K562 (cell line): Measurements from ENCODE around the gene SNRNP200. TPM values are rescaled to one million over a fixed set of nuclear protein-coding genes. Genes with fewer than 3 reads are reported as not detected.

Source experiments
- BRF2 ChIP-seq: IDR thresholded peaks from 3 replicates; pipeline ENCODE4 v1.6.1; 2011; ENCODE audit warnings: borderline replicate concordance, mild to moderate bottlenecking; ENCODE audit not compliant: insufficient read length, insufficient read depth
- E2F6 ChIP-seq, 2 experiments: IDR thresholded peaks; 2 replicates each; pipeline ENCODE4 v1.6.1; 2011; ENCODE audit warnings: borderline replicate concordance in 1 of 2, control low read depth in 1 of 2, low read depth in 1 of 2, low read length in 1 of 2, mild to moderate bottlenecking in 1 of 2, mixed read lengths in 1 of 2, moderate library complexity in 1 of 2; ENCODE audit not compliant: insufficient read depth in 1 of 2, insufficient read length in 1 of 2, poor library complexity in 1 of 2, severe bottlenecking in 1 of 2; ENCODE audit errors: extremely low read depth in 1 of 2
- HDAC8 ChIP-seq: fragments of 450-650 bp; IDR thresholded peaks from 2 replicates; pipeline ENCODE4 v1.6.1; 2016; ENCODE audit warnings: mild to moderate bottlenecking, missing genetic modification characterization, moderate library complexity, missing compliant biosample characterization
- MITF ChIP-seq: IDR thresholded peaks from 2 replicates; pipeline ENCODE4 v1.6.1; 2014; ENCODE audit warnings: antibody characterized with exemption
- NR2C2 ChIP-seq, 2 experiments: fragments of 200-800 bp in 1 of 2; sonication (Bioruptor generic) in 1 of 2; sonication (generic) in 1 of 2; formaldehyde crosslinking in 1 of 2; IDR thresholded peaks; 2 replicates each; pipeline versions ENCODE4 v1.6.1 to v1.8.0; 2016 to 2022; ENCODE audit warnings: mild to moderate bottlenecking in 1 of 2, missing compliant biosample characterization in 1 of 2, missing genetic modification characterization in 1 of 2, missing genetic modification reagents in 1 of 2
- PHF21A ChIP-seq: fragments of 450-650 bp; IDR thresholded peaks from 2 replicates; pipeline ENCODE4 v1.6.1; 2017; ENCODE audit warnings: low read depth, borderline replicate concordance
- PRMT5 ChIP-seq: sonication (generic); formaldehyde crosslinking; IDR thresholded peaks from 2 replicates; pipeline ENCODE4 v1.5.0; 2020; ENCODE audit warnings: missing genetic modification reagents
- RCOR1 ChIP-seq, 2 experiments: IDR thresholded peaks; 2 replicates each; pipeline ENCODE4 v1.6.1; 2012; ENCODE audit warnings: low read depth in 2 of 2, low read length in 2 of 2, borderline replicate concordance in 1 of 2, improper control_type of control experiment in 1 of 2
- SRSF9 ChIP-seq: fragments of 200-400 bp; formaldehyde crosslinking; IDR thresholded peaks from 2 replicates; pipeline ENCODE4 v1.6.1; 2017; ENCODE audit warnings: low read depth, low read length, borderline replicate concordance
- ZBTB17 ChIP-seq: fragments of 450-650 bp; formaldehyde crosslinking; IDR thresholded peaks from 2 replicates; pipeline ENCODE4 v1.4.0; 2020; ENCODE audit warnings: mild to moderate bottlenecking
- ZNF143 ChIP-seq: sonication (generic); formaldehyde crosslinking; IDR thresholded peaks from 2 replicates; pipeline ENCODE4 v1.9.0; 2022; ENCODE audit warnings: mild to moderate bottlenecking, missing genetic modification reagents
- ZNF165 ChIP-seq: fragments of 250-450 bp; sonication (Bioruptor Pico); IDR thresholded peaks from 2 replicates; pipeline ENCODE4 v1.4.0; 2020; ENCODE audit warnings: borderline replicate concordance
- ZNF217 ChIP-seq: sonication (generic); formaldehyde crosslinking; IDR thresholded peaks from 2 replicates; pipeline ENCODE4 v1.8.0; 2022; ENCODE audit warnings: mild to moderate bottlenecking, missing genetic modification reagents
- ZNF586 ChIP-seq: fragments of 450-650 bp; formaldehyde crosslinking; conservative IDR thresholded peaks from 2 replicates; pipeline ENCODE4 v1.4.0; 2020; ENCODE audit warnings: mild to moderate bottlenecking, moderate library complexity
- ZNF639 ChIP-seq, 2 experiments: fragments of 200-800 bp in 1 of 2; sonication (Bioruptor generic) in 1 of 2; sonication (generic) in 1 of 2; formaldehyde crosslinking in 1 of 2; IDR thresholded peaks in 1 of 2; conservative IDR thresholded peaks in 1 of 2; 2 replicates each; pipeline versions ENCODE4 v1.5.0 to v1.6.1; 2016 to 2020; ENCODE audit warnings: missing compliant biosample characterization in 1 of 2, missing genetic modification characterization in 1 of 2, missing genetic modification reagents in 1 of 2
- polyA plus RNA-seq, 8 experiments: library from polyadenylated mRNA; depleted of rRNA in 4 of 8; stranded (reverse) in 5 of 8; unstranded in 3 of 8; fragments of >200 nt; fragmentation: Nextera tagmentation in 2 of 8; fragmentation: Illumina TruSeq in 1 of 8; extraction: Ambion mirVana in 2 of 8; extraction: Trizol in 1 of 8; gene quantifications; 2 replicates each; pipeline versions ENCODE4 v1.2.1 to v1.2.3, GENCODE V29; 2011 to 2014; ENCODE audit warnings: inconsistent platforms in 1 of 8, missing spikeins in 1 of 8
- total RNA-seq, 7 experiments: library from RNA; depleted of rRNA in 6 of 7; stranded (reverse); fragments of >200 nt in 6 of 7; fragmentation: Illumina TruSeq in 2 of 7; extraction: Trizol in 2 of 7; gene quantifications; 2 replicates each; pipeline versions ENCODE4 v1.2.1 to v1.2.3, GENCODE V29; 2011 to 2021; ENCODE audit warnings: low replicate concordance in 1 of 7

Gene SNRNP200
- total and polyA plus RNA-seq, 9 of the 15 experiments (the other 6 are each of a cell fraction or from before 2014, with no cell fraction given) = 76.1 to 231 (median 155) TPM

GRCh38 chr2:96265840-96266679 lies 39.3 kb downstream of the SNRNP200 start, which contains the start of the genes CIAO1 and TMEM127 (continued):
- TF ChIP-seq NR2C2 (CRISPR knock-in tag; IDR thresholded peaks at IDR 0.05) (peak; percentile 97), NR2C2 (tag; IDR thresholded peaks at IDR 0.05) (peak; percentile 99), HDAC8 (tag) (no peak; the same call in 1 of the 2 replicates), ZNF165 (CRISPR knock-in tag) (no peak), SRSF9 (no peak), ZBTB17 (CRISPR knock-in tag) (no peak; the same call in 1 of the 2 replicates), ZNF586 (CRISPR knock-in tag) (no peak), BRF2 (no peak), PHF21A (no peak), ZNF217 (CRISPR knock-in tag) (no peak), ZNF639 (CRISPR knock-in tag; conservative IDR thresholded peaks at IDR 0.05 in 1 of 2, IDR thresholded peaks at IDR 0.05 in 1 of 2) (peak in 1 of 2 experiments; percentile 89; a peak in 2 of 4 replicates), RCOR1 (IDR thresholded peaks at IDR 0.05; ENCODE audit: borderline replicate concordance in 1 of 2, low read depth in 2 of 2, low read length in 2 of 2) (peak in 1 of 2 experiments; percentile 63; a peak in 1 of 4 replicates), E2F6 (IDR thresholded peaks at IDR 0.05; ENCODE audit: borderline replicate concordance in 1 of 2, extremely low read depth in 1 of 2, insufficient read depth in 1 of 2, insufficient read length in 1 of 2, low read depth in 1 of 2, low read length in 1 of 2, poor library complexity in 1 of 2, severe bottlenecking in 1 of 2) (peak in 1 of 2 experiments; percentile 36), MITF (peak; percentile 56; the same call in 1 of the 2 replicates), ZNF143 (CRISPR knock-in tag) (peak; percentile 97), PRMT5 (CRISPR knock-in tag) (no peak)
